ENCODE results near the gene UBR4. TPM values are rescaled to one million over a fixed set of nuclear protein-coding genes. Genes with fewer than 3 reads are reported as not detected.

UBR4 gene
- total RNA-seq, 1 experiment from 2014 or later = 201 TPM

GRCh38 chr1:19028546-19029129 lies 181.4 kb downstream of the UBR4 start:
- H3K9me2 ChIP-seq (replicated peaks; ENCODE audit: insufficient read depth, low read length) = no peaks in the 10 kb centered on the region
- no peak overlapping the region for H3K9ac ChIP-seq (ENCODE audit: low read length)
- DNase-seq = no peak
- no peaks in the 10 kb centered on the region for H3K36me3 ChIP-seq (ENCODE audit: insufficient read depth, low read length)
- no peaks in the 10 kb centered on the region for H3K9me3 ChIP-seq (ENCODE audit: low read length)
- H3K27me3 ChIP-seq (ENCODE audit: low read length) = no peaks in the 10 kb centered on the region
- no peaks in the 10 kb centered on the region for H3K79me2 ChIP-seq (ENCODE audit: low read length)
- no peaks in the 10 kb centered on the region for H4K20me1 ChIP-seq (ENCODE audit: insufficient read depth, low read depth, low read length)
- H2AFZ ChIP-seq (ENCODE audit: low read length) = no peak overlapping the region
- no peaks in the 10 kb centered on the region for H3K4me1 ChIP-seq (ENCODE audit: low read length)
- H3K4me2 ChIP-seq (ENCODE audit: low read depth, low read length, poor library complexity, severe bottlenecking) = no peak overlapping the region
- H3K27ac ChIP-seq (ENCODE audit: low read length) = no peak overlapping the region
- no peak overlapping the region for H3K4me3 ChIP-seq (ENCODE audit: low read length)

DNA sequence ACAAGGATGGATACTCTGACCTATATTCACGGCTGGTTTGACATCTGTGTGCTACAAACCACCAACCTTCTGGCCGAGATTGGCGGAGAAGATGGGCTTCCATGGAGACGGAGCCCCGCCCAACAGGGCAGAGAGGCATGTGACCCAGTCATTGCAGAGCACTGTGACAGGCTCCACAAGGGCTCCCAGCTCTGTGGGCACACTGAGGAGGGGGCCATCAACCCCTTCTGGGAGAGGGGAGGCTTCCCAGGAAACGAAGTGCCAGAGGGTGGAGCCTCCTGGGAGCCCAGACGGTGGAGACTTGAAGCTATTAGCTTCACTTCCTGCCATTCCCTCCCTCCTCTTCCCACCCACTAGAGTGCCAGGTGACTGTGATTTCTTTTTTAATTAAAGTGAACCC lies 182.0 kb downstream of the UBR4 start:
- DNase-seq = no peak
- Histone ChIP-seq H3K4me2 (ENCODE audit: low read depth, low read length, poor library complexity, severe bottlenecking) (no peak overlapping the region), H3K4me1 (ENCODE audit: low read length) (no peaks in the 10 kb centered on the region), H3K27ac (ENCODE audit: low read length) (no peak overlapping the region), H4K20me1 (ENCODE audit: insufficient read depth, low read depth, low read length) (no peaks in the 10 kb centered on the region), H3K9me3 (ENCODE audit: low read length) (no peaks in the 10 kb centered on the region), H2AFZ (ENCODE audit: low read length) (no peak overlapping the region), H3K9me2 (replicated peaks; ENCODE audit: insufficient read depth, low read length) (no peaks in the 10 kb centered on the region), H3K4me3 (ENCODE audit: low read length) (no peak overlapping the region), H3K36me3 (ENCODE audit: insufficient read depth, low read length) (no peaks in the 10 kb centered on the region), H3K79me2 (ENCODE audit: low read length) (no peaks in the 10 kb centered on the region), H3K9ac (ENCODE audit: low read length) (no peak overlapping the region), H3K27me3 (ENCODE audit: low read length) (no peaks in the 10 kb centered on the region)

Other genes with a start within 250 kb of the UBR4 start
- gene EMC1, start 41.3 kb upstream of the UBR4 start, total RNA-seq (2014; rRNA removed; shearing (Covaris generic); ENCODE audit: low replicate concordance) = 18.1 and 22.8 TPM in 2 replicates
- gene MRTO4, start 41.5 kb upstream of the UBR4 start, total RNA-seq (2014; rRNA removed; shearing (Covaris generic); ENCODE audit: low replicate concordance) = 15.4 and 31.0 TPM in 2 replicates
- gene AKR7A3, start 78.5 kb upstream of the UBR4 start, total RNA-seq (2014; rRNA removed; shearing (Covaris generic); ENCODE audit: low replicate concordance) = 0.41 and 1.2 TPM in 2 replicates
- gene AKR7A2, start 101.9 kb upstream of the UBR4 start, total RNA-seq (2014; rRNA removed; shearing (Covaris generic); ENCODE audit: low replicate concordance) = 122 and 161 TPM in 2 replicates
- 11.6 and 14.5 TPM in 2 replicates for gene SLC66A1, start 102.1 kb upstream of the UBR4 start, total RNA-seq (2014; rRNA removed; shearing (Covaris generic); ENCODE audit: low replicate concordance)